Right forelimb (tissue), 1 donor: ENCODE measurements around the gene RLN3.

Source experiments
- DNase-seq: peaks from one replicate; pipeline ENCODE4 v3.0.0-alpha.2; 2018

Gene RLN3

GRCh38 chr19:14027856-14028450 lies at the start of gene RLN3:
Gene RLN3, plus strand, starts transcription at chr19:14028148. Its CDS starts 57 bp downstream, at chr19:14028205.
- DNase-seq: no peak

GRCh38 chr19:13978351-13979243 lies 49.4 kb upstream of the RLN3 start:
- DNase-seq: peak; percentile 94

- DNase-seq: no peak
Observed at GRCh38 chr19:13979244-13979615, 48.7 kb upstream of the RLN3 start.

GRCh38 chr19:13979686-13980085 lies 48.3 kb upstream of the RLN3 start:
- no peak for DNase-seq

- no peak for DNase-seq
Observed at GRCh38 chr19:13980340-13980739, 47.6 kb upstream of the RLN3 start.

GRCh38 chr19:13981021-13981420 lies 46.9 kb upstream of the RLN3 start:
- DNase-seq: no peak

- no peak for DNase-seq
Observed at GRCh38 chr19:13981467-13981866, 46.5 kb upstream of the RLN3 start.

- DNase-seq: no peak
Observed at GRCh38 chr19:13981988-13982501, 45.9 kb upstream of the RLN3 start.

- DNase-seq: no peak
Observed at GRCh38 chr19:13982773-13983172, 45.2 kb upstream of the RLN3 start.

GRCh38 chr19:13983213-13983889 lies 44.6 kb upstream of the RLN3 start:
- DNase-seq: no peak

GRCh38 chr19:13984186-13984585 lies 43.8 kb upstream of the RLN3 start:
- no peak for DNase-seq

- DNase-seq: no peak
Observed at GRCh38 chr19:13984875-13985741, 42.8 kb upstream of the RLN3 start.

- DNase-seq: no peak
Observed at GRCh38 chr19:13985771-13986347, 42.1 kb upstream of the RLN3 start.

- DNase-seq: peak; percentile 89
Observed at GRCh38 chr19:13986348-13986904, 41.5 kb upstream of the RLN3 start.

- no peak for DNase-seq
Observed at GRCh38 chr19:13987101-13987890, 40.7 kb upstream of the RLN3 start.

GRCh38 chr19:13989487-13989886 lies 38.5 kb upstream of the RLN3 start:
- no peak for DNase-seq

- DNase-seq: no peak
Observed at GRCh38 chr19:13990085-13990484, 37.9 kb upstream of the RLN3 start.

- DNase-seq: no peak
Observed at GRCh38 chr19:13992025-13992424, 35.9 kb upstream of the RLN3 start.

GRCh38 chr19:13993590-13994300 lies 34.2 kb upstream of the RLN3 start:
- DNase-seq: no peak

- no peak for DNase-seq
Observed at GRCh38 chr19:13995017-13995728, 32.8 kb upstream of the RLN3 start.
